ENCODE measurements around the gene CCDC116.
"Not testable (repeated sequence)": the region's sequence is repeated elsewhere in the genome, so short reads cannot be mapped to it uniquely, and the experiment has no call there.

Gene CCDC116

DNA sequence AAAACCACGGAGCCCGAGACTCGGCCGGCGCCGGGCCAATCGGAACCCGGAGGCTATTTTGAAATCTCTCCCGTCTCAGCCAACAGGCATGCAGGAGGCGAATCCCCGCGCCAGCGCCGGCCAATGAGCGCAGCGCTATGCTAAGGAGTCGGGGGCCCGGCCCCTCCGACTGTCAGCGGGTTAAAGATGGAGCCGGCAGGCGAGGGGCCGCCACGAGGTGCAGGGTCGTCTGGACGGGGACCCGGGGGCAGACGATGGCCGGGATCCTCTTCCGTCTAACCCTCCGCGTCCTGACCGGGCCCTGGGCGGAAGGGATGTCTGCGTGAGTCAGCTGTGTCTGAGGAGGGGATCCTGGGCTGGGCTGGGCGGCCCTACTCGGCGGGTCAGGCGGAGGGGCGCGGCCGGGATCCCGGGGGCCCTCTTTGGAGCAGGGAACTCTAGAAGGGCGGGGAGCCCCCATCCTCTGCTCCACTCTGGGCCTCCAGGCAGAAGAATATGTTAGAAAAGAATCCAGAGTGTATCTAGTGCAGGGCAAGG, 19.5 kb downstream of the CCDC116 start:
- peak; percentile 78 for DNase-seq (ENCODE audit: low read depth)

- DNase-seq (ENCODE audit: low read depth): no peak
Observed at GRCh38 chr22:21652547-21653545, 20.3 kb downstream of the CCDC116 start.

GRCh38 chr22:21657020-21657359, 24.4 kb downstream of the CCDC116 start:
- DNase-seq (ENCODE audit: low read depth): no peak

GRCh38 chr22:21657360-21658032, 24.9 kb downstream of the CCDC116 start:
- no peak for DNase-seq (ENCODE audit: low read depth)

GRCh38 chr22:21659864-21660525, 27.4 kb downstream of the CCDC116 start:
- DNase-seq (ENCODE audit: low read depth): no peak

DNA sequence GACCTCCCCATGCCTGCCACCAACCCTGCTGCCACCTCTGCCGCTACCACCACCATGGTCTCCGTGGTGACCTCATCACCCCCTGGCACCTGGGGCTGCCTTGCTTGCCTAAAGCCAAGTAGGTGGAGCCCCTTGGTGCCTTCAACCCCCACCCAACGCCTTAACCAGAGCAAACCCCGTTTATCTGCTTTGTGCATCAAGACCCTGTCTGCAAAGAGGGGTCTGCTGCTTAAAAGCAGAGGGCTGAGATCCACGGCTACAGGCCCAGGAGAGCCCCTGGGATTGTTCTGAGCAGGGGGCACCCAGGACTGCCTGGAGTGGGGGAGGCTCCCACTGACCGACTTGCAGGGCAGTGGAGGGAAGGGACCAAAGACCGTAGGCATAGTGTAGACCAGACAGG, 28.3 kb downstream of the CCDC116 start:
- no peak for DNase-seq (ENCODE audit: low read depth)

- DNase-seq (ENCODE audit: low read depth): no peak
Observed at GRCh38 chr22:21661991-21662390, 29.4 kb downstream of the CCDC116 start.

GRCh38 chr22:21663738-21664137, 31.2 kb downstream of the CCDC116 start:
- DNase-seq (ENCODE audit: low read depth): no peak

DNA sequence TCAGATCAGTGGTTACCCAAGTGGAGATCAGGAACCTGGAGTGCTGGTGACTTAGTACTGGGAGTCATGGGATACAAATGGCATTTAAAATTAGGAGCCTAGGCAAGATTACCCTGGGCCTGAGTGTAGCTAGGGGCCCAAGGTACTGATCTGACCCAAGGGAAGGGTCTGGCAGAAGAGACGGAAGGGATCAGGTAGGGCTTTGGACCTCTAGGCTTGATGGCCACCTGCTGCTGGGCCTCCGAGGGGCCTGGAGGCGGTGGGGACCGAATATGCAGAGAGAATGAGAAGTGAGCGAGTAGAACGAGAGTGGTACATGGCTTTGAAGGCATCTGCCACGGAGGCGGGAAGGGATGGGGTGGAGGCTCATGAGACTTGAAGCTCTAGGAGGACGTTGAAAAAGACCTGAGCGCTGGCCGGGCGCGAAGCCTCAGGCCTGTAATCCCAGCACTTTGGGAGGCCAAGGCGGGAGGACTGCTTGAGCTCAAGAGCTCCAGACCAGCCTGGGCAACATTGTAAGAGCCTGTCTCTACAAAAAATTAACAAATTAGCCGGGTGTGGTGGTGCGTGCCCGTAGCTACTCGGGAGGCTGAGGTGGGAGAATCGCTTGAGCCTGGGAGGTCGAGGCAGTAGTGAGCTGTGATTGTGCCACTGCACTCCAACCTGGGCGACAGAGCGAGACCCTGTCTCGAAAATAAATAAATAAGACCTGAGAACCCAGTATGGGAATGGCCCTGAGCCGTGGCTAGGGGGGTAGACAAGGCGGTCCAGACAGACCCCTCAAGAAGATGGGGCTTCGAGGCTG, 32.7 kb downstream of the CCDC116 start:
- no peak for DNase-seq (ENCODE audit: low read depth)

GRCh38 chr22:21666786-21667185, 34.2 kb downstream of the CCDC116 start:
- no peak for DNase-seq (ENCODE audit: low read depth)

DNA sequence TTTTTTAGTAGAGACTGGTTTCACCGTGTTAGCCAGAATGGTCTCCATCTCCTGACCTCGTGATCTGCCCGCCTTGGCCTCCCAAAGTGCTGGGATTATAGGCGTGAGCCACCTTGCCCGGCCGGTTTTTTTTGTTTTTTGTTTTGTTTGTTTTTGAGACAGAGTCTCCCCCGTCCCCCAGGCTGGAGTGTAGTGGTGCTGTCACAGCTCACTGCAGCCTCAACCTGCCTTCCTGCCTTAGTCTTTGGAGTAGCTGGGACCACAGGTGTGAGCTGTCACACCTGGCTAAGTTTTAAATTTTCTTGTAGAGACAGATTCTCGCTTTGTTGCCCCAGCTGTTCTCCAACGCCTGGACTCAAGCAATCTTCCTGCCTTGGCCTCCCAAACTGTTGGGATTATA, 36.5 kb downstream of the CCDC116 start:
- no peak for DNase-seq (ENCODE audit: low read depth)

DNA sequence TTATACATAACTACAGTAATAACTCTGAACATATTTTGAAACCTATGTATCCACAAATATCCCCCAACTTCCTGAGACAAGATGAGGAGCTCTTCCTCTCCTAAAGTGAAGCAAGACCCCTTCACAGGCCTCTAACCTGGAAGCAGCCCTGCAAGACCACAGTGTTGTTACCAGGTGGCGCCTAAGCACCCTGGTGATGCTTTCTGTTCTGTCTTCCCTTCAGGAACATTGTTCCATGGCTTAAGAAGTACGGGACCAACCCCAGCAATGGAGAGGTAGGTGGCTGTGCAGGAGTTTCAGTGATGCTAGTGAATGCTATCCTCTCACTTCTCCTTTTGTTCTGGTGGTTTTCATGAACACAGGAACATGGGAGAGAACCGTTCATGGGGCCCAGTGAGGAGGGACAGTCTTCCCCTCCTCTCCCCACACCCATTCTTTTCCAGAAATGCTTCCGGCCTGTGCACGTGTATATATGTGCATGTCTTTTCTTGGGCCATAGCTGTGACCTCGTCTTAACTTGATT, 39.6 kb downstream of the CCDC116 start:
- DNase-seq (ENCODE audit: low read depth): no peak

GRCh38 chr22:21673534-21674321, 41.2 kb downstream of the CCDC116 start:
- DNase-seq (ENCODE audit: low read depth): no peak

GRCh38 chr22:21674638-21675245, 42.2 kb downstream of the CCDC116 start:
- DNase-seq (ENCODE audit: low read depth): no peak

- no peak for DNase-seq (ENCODE audit: low read depth)
Observed at GRCh38 chr22:21677606-21678443, 45.3 kb downstream of the CCDC116 start.

DNA sequence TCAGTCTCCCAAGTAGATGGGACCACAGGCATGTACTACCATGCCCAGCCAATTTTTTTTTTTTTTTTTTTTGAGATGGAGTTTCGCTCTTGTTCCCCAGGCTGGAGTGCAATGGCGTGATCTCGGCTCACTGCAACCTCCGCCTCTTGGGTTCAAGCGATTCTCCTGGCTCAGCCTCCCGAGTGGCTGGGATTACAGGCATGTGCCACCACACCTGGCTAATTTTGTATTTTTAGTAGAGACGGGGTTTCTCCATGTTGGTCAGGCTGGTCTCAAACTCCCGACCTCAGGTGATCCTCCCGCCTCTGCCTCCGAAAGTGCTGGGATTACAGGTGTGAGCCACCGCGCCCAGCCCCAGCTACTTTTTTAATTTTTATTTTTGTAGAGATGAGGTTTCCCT, 46.3 kb downstream of the CCDC116 start:
- not testable (repeated sequence) for DNase-seq (ENCODE audit: low read depth)

DNA sequence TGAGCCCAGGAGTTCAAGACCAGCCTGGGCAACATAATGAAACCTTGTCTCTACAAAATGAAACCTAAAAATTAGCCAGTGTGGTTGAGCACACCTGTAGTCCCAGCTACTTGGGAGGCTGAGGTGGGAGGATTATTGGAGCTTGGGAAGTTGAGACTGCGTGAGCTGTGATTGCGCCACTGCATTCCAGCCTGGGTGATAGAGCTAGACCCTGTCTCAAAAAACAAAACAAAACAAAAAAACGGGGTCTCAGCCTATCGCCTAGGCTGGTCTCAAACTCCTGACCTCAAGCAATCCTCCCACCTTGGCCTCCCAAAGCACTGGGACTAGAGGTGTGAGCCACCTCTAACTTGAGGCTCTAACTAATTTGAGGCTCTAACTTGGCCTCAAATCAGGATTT, 46.8 kb downstream of the CCDC116 start:
- no peak for DNase-seq (ENCODE audit: low read depth)

DNA sequence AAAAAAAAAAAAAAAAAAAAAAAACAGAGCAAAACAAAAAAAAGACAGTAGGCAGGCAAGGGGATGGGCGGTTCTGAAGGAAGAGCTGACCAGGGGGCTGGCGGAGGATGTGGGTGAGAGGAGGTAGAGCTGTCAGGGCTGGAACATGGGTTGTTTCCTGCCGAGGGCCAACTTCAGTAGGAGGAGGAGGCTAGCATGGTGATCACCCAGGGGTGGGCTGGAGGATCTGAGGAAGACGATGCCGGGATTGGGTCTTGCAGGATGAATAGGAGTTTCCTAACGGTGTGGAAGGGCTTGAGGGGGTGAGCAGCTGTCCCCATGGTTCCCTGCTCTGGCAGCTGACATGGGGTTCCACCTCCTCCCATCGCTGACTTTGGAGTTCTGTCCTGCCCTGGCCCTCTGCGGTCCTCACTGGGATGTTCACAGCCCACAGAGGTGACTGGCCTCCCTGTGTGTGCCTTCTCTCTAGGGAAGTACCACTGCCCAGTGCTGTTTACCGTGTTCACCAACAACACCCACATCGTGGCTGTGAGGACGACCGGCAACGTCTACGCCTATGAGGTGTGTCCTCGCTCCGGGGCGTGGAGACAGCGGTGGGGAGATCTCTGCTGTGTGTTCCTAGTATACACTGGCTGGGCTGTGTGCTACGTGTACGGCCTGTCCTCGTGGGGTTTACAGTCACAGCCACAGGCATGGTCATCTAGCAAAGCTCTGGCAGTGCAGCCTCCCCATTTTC, 48.4 kb downstream of the CCDC116 start:
- no peak for DNase-seq (ENCODE audit: low read depth)
